ENCODE data around the gene SLC35F5. TPM values are rescaled to one million over a fixed set of nuclear protein-coding genes. Genes with fewer than 3 reads are reported as not detected.

SLC35F5 gene
- total RNA-seq, 1 donor from 2014 or later, result 58.3 TPM

GRCh38 chr2:113754160-113754559 lies 2.3 kb downstream of the SLC35F5 start:
- peaks cover 12% of the 10 kb centered on the region for H3K4me1 Mint-ChIP-seq (ENCODE audit: unreplicated experiment)
- peak overlapping the region; percentile 99 for H3K4me3 Mint-ChIP-seq
- H3K36me3 Mint-ChIP-seq, result peaks cover 18% of the 10 kb centered on the region
- H3K27me3 Mint-ChIP-seq, result no peaks in the 10 kb centered on the region
- H3K9me3 Mint-ChIP-seq, result no peaks in the 10 kb centered on the region
- no peak for DNase-seq (ENCODE audit: extremely low spot score, unreplicated experiment)
- H3K27ac Mint-ChIP-seq, result no peak overlapping the region
- no peak for TF ChIP-seq CTCF (conservative IDR thresholded peaks at IDR 0.05)

- Mint-ChIP-seq H3K4me3 (no peak overlapping the region), H3K27ac (no peak overlapping the region), H3K9me3 (no peaks in the 10 kb centered on the region), H3K27me3 (no peaks in the 10 kb centered on the region), H3K4me1 (ENCODE audit: unreplicated experiment) (peaks cover 7% of the 10 kb centered on the region), H3K36me3 (peaks cover 32% of the 10 kb centered on the region)
- TF ChIP-seq CTCF (conservative IDR thresholded peaks at IDR 0.05), result no peak
- no peak for DNase-seq (ENCODE audit: extremely low spot score, unreplicated experiment)
Observed at GRCh38 chr2:113750385-113750784, 6.1 kb downstream of the SLC35F5 start.

- no peaks in the 10 kb centered on the region for H3K9me3 Mint-ChIP-seq
- DNase-seq (ENCODE audit: extremely low spot score, unreplicated experiment), result no peak
- H3K36me3 Mint-ChIP-seq, result peaks cover 31% of the 10 kb centered on the region
- no peak overlapping the region for H3K4me3 Mint-ChIP-seq
- no peaks in the 10 kb centered on the region for H3K4me1 Mint-ChIP-seq (ENCODE audit: unreplicated experiment)
- TF ChIP-seq CTCF (conservative IDR thresholded peaks at IDR 0.05), result no peak
- no peaks in the 10 kb centered on the region for H3K27me3 Mint-ChIP-seq
- H3K27ac Mint-ChIP-seq, result no peak overlapping the region
Observed at GRCh38 chr2:113741091-113741490, 15.4 kb downstream of the SLC35F5 start.

GRCh38 chr2:113739849-113740248 lies 16.6 kb downstream of the SLC35F5 start:
- no peaks in the 10 kb centered on the region for H3K9me3 Mint-ChIP-seq
- no peak for DNase-seq (ENCODE audit: extremely low spot score, unreplicated experiment)
- no peaks in the 10 kb centered on the region for H3K4me1 Mint-ChIP-seq (ENCODE audit: unreplicated experiment)
- no peak for TF ChIP-seq CTCF (conservative IDR thresholded peaks at IDR 0.05)
- no peak overlapping the region for H3K4me3 Mint-ChIP-seq
- peaks cover 25% of the 10 kb centered on the region for H3K36me3 Mint-ChIP-seq
- H3K27me3 Mint-ChIP-seq, result no peaks in the 10 kb centered on the region
- no peak overlapping the region for H3K27ac Mint-ChIP-seq

GRCh38 chr2:113734185-113734584 lies 22.3 kb downstream of the SLC35F5 start:
- H3K27ac Mint-ChIP-seq, result no peak overlapping the region
- H3K36me3 Mint-ChIP-seq, result peaks cover 11% of the 10 kb centered on the region
- no peak overlapping the region for H3K4me3 Mint-ChIP-seq
- no peaks in the 10 kb centered on the region for H3K27me3 Mint-ChIP-seq
- DNase-seq (ENCODE audit: extremely low spot score, unreplicated experiment), result no peak
- no peak for TF ChIP-seq CTCF (conservative IDR thresholded peaks at IDR 0.05)
- H3K9me3 Mint-ChIP-seq, result no peaks in the 10 kb centered on the region
- H3K4me1 Mint-ChIP-seq (ENCODE audit: unreplicated experiment), result no peaks in the 10 kb centered on the region

- Mint-ChIP-seq H3K9me3 (no peaks in the 10 kb centered on the region), H3K4me3 (no peak overlapping the region), H3K27ac (no peak overlapping the region), H3K27me3 (no peaks in the 10 kb centered on the region), H3K4me1 (ENCODE audit: unreplicated experiment) (peaks cover 6% of the 10 kb centered on the region), H3K36me3 (peaks cover 20% of the 10 kb centered on the region)
- DNase-seq (ENCODE audit: extremely low spot score, unreplicated experiment), result no peak
- TF ChIP-seq CTCF (conservative IDR thresholded peaks at IDR 0.05), result no peak
Observed at GRCh38 chr2:113724010-113724409, 32.4 kb downstream of the SLC35F5 start.
